ENCODE measurements around the gene KY. TPM values are rescaled to one million over a fixed set of nuclear protein-coding genes. Genes with fewer than 3 reads are reported as not detected.

KY gene
- total RNA-seq, 1 experiment from 2014 or later: not detected

DNA sequence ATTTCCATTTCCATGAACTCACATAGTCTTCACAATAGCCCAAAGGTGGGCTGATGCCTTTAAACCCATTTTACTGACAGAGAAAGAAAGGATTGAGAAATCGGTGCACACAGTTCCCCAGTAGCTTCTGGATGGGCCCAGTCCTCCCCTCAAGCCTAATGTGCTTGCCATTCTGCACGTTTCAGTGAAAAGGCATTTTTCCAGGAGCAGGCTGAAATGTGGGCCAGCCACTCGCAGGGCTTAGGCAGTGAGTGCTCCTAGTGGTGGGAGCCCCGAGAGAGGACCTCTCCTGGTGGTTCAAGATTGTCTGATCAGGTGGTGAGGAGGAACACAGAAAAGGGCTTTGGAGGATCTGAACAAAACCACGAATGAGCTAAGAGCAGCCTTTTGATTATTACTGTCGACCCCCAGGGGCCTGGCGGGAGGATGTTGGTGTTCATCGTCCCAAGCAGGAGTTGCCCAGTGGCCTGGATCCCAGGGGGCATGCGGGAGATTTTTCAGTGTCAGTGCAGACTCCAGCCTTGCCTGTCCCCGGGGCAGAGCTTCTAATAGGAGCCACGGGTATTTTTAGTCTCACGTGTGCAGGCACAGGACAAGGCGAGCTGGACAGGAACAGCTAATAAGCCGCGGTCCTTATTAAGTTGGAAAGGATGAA lies 8.7 kb upstream of the KY start:
- in situ Hi-C loops (cut with HindIII; ENCODE audit: low pct_unique_long_range_greater_than_20kb, low sequenced_read_pairs) (no loop called here), intact Hi-C loops (cut with micrococcal nuclease; ENCODE audit: unreplicated experiment) (no loop called here)
- H3K9me3 ChIP-seq (ENCODE audit: control insufficient read depth, insufficient read depth, low read depth, low read length): no peaks in the 10 kb centered on the region
- no TSS peak for BruUV-seq (replicated peaks)
- peaks cover 9% of the 10 kb centered on the region for H3K27me3 ChIP-seq (ENCODE audit: control insufficient read depth, insufficient read depth, low read length)
- ChIA-PET POLR2A (no interaction called here), CTCF (no interaction called here)
- DNase-seq (ENCODE audit: low read depth, low spot score): no peak
- no peak for ATAC-seq
- H3K4me3 ChIP-seq (ENCODE audit: low read depth in 2 of 2, low read length in 2 of 2): no peak overlapping the region
- H3K4me1 ChIP-seq (ENCODE audit: control insufficient read depth, insufficient read depth, low read length): no peaks in the 10 kb centered on the region
- no peak overlapping the region for H3K27ac ChIP-seq (ENCODE audit: low read length)
- no peaks in the 10 kb centered on the region for H3K36me3 ChIP-seq (ENCODE audit: control insufficient read depth, insufficient read depth, low read length)
- TF ChIP-seq, protein P1, sequence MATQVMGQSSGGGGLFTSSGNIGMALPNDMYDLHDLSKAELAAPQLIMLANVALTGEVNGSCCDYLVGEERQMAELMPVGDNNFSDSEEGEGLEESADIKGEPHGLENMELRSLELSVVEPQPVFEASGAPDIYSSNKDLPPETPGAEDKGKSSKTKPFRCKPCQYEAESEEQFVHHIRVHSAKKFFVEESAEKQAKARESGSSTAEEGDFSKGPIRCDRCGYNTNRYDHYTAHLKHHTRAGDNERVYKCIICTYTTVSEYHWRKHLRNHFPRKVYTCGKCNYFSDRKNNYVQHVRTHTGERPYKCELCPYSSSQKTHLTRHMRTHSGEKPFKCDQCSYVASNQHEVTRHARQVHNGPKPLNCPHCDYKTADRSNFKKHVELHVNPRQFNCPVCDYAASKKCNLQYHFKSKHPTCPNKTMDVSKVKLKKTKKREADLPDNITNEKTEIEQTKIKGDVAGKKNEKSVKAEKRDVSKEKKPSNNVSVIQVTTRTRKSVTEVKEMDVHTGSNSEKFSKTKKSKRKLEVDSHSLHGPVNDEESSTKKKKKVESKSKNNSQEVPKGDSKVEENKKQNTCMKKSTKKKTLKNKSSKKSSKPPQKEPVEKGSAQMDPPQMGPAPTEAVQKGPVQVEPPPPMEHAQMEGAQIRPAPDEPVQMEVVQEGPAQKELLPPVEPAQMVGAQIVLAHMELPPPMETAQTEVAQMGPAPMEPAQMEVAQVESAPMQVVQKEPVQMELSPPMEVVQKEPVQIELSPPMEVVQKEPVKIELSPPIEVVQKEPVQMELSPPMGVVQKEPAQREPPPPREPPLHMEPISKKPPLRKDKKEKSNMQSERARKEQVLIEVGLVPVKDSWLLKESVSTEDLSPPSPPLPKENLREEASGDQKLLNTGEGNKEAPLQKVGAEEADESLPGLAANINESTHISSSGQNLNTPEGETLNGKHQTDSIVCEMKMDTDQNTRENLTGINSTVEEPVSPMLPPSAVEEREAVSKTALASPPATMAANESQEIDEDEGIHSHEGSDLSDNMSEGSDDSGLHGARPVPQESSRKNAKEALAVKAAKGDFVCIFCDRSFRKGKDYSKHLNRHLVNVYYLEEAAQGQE (IDR thresholded peaks at IDR 0.05; ENCODE audit: insufficient read depth in 1 of 2, low read depth in 2 of 2, low read length in 1 of 2): no peak
- TF ChIP-seq, protein P2, sequence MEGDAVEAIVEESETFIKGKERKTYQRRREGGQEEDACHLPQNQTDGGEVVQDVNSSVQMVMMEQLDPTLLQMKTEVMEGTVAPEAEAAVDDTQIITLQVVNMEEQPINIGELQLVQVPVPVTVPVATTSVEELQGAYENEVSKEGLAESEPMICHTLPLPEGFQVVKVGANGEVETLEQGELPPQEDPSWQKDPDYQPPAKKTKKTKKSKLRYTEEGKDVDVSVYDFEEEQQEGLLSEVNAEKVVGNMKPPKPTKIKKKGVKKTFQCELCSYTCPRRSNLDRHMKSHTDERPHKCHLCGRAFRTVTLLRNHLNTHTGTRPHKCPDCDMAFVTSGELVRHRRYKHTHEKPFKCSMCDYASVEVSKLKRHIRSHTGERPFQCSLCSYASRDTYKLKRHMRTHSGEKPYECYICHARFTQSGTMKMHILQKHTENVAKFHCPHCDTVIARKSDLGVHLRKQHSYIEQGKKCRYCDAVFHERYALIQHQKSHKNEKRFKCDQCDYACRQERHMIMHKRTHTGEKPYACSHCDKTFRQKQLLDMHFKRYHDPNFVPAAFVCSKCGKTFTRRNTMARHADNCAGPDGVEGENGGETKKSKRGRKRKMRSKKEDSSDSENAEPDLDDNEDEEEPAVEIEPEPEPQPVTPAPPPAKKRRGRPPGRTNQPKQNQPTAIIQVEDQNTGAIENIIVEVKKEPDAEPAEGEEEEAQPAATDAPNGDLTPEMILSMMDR (IDR thresholded peaks at IDR 0.05): no peak
- no peak for TF ChIP-seq SIN3A (IDR thresholded peaks at IDR 0.05; ENCODE audit: borderline replicate concordance, insufficient read depth, low read depth, low read length)
- TF ChIP-seq POLR2AphosphoS5 (IDR thresholded peaks at IDR 0.05; ENCODE audit: low read depth, low read length): no peak
- no peak for TF ChIP-seq TCF7L2 (IDR thresholded peaks at IDR 0.05; ENCODE audit: low read depth, low read length)

DNA sequence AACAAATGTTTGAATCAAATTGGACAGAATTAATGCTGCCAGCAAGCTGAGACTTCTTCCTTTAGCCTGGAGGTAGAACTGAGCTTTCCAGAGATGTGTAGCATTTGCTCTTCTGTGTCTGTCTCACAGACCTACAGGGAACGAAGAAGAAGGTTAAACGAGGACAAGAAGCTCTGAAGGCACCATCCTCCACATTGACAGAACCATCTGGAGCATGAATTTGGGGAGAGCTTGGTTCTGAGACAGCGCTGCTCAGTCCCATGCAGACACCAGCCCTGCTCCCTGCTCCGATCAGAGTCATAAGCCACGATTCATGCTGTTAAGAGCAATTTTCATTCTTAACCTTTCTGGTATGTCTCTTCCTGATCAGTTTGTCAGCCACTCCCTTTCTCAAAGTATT lies 7.7 kb upstream of the KY start:
- no peaks in the 10 kb centered on the region for H3K36me3 ChIP-seq (ENCODE audit: control insufficient read depth, insufficient read depth, low read length)
- H3K27me3 ChIP-seq (ENCODE audit: control insufficient read depth, insufficient read depth, low read length): peaks cover 13% of the 10 kb centered on the region
- ChIA-PET POLR2A (no interaction called here), CTCF (no interaction called here)
- no TSS peak for BruUV-seq (replicated peaks)
- H3K4me3 ChIP-seq (ENCODE audit: low read depth in 2 of 2, low read length in 2 of 2): no peak overlapping the region
- intact Hi-C loops (cut with micrococcal nuclease; ENCODE audit: unreplicated experiment): no loop called here
- no peak overlapping the region for H3K27ac ChIP-seq (ENCODE audit: low read length)
- ATAC-seq (no peak), DNase-seq (ENCODE audit: low read depth, low spot score) (no peak)
- H3K4me1 ChIP-seq (ENCODE audit: control insufficient read depth, insufficient read depth, low read length): no peaks in the 10 kb centered on the region
- no peak for TF ChIP-seq POLR2AphosphoS5 (IDR thresholded peaks at IDR 0.05; ENCODE audit: low read depth, low read length)
- TF ChIP-seq TCF7L2 (IDR thresholded peaks at IDR 0.05; ENCODE audit: low read depth, low read length): no peak
- TF ChIP-seq, protein P2 (IDR thresholded peaks at IDR 0.05): no peak
- TF ChIP-seq SIN3A (IDR thresholded peaks at IDR 0.05; ENCODE audit: borderline replicate concordance, insufficient read depth, low read depth, low read length): no peak
- TF ChIP-seq, protein P1 (IDR thresholded peaks at IDR 0.05; ENCODE audit: insufficient read depth in 1 of 2, low read depth in 2 of 2, low read length in 1 of 2): no peak
- in situ Hi-C loops (cut with HindIII; ENCODE audit: low pct_unique_long_range_greater_than_20kb, low sequenced_read_pairs): no loop called here
- no peaks in the 10 kb centered on the region for H3K9me3 ChIP-seq (ENCODE audit: control insufficient read depth, insufficient read depth, low read depth, low read length)

Data from Panc1 (cell line).